Stimulated activated CD4-positive, alpha-beta T cell treated with anti-CD3 and anti-CD28 coated beads, Interleukin-1b, Interleukin-23, amount 100 ng/mL, for 4 hours (primary cell): ENCODE data around the gene RECQL5.
"Not testable (repeated sequence)": the region's sequence is repeated elsewhere in the genome, so short reads cannot be mapped to it uniquely, and the experiment has no call there.

Experiments
- DNase-seq, 2 donors: peaks; one replicate each; pipeline ENCODE4 v3.0.0-alpha.2; 2020; ENCODE audit warnings: low read depth in 2 of 2

The RECQL5 gene

GRCh38 chr17:75592348-75593020 is 74.5 kb downstream of the RECQL5 start:
- no peak for DNase-seq

- no peak for DNase-seq
These were observed 75.1 kb downstream of the RECQL5 start for GRCh38 chr17:75591722-75592302.

GRCh38 chr17:75590849-75591721 is 75.9 kb downstream of the RECQL5 start:
- no peak for DNase-seq

DNA sequence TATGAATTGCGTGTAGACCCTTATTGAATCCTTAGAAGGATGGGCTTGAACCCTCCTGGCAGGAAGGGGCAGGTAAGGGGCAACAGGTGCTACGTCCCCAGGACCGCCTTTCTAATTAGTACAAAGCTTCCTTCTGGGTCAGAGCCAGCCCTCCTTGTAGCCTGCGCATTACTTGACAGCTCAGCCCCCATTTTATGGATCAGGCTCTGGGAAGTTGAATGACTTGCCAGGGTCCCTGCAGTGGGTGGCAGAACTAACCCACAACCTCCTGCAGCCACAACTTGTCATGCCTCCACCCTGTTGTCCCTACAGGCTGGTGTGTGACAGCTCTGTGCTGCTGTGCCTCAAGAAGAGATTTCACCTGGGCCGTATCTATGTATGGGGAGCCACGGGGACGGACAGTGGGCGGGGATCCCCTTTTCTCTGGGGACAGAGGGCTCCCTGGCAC is 76.6 kb downstream of the RECQL5 start:
- no peak for DNase-seq

GRCh38 chr17:75589919-75590303 is 77.0 kb downstream of the RECQL5 start:
- no peak for DNase-seq

DNA sequence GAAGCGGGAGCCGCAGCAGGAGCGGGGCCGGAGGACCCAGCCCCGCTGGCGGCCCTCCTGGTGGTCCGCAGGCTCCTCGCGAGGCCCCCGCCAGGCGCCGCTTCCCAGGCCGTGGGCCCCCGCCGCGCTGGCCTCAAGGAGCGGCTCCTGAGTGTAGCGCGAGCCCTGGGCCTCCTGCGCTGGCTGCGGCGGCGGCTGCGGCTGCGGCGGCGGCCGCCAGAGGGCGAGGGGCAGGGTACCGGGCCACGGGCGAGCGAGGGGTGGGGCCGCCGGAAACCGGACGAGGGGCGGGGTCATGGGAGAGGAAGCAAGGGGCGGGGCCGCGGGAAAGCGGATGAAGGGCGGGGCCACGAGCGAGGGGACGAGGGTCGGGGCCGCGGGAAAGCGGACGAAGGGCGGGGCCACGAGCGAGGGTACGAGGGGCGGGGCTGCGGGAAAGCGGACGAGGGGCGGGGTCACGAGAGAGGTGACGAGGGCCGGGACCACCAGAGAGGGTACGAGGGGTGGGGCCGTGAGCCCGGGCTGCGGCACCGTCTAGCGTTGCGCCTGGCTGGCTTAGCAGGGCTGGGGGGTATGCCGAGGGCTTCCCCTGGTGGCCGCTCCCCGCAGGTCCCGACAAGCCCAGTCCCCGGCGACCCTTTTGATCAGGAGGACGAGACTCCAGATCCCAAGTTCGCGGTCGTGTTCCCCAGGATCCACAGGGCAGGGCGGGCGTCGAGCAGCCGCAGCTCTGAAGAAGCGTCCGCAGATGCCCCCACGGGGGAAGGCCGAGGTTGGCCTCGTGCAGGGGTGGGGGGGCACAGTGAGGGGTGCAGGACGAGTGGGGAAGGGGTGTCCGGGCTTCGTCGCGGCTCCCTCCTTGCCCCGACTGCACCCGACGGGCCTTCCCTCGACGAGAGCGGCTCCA is 77.7 kb downstream of the RECQL5 start:
- DNase-seq, result peak; percentile 95 to 99

DNA sequence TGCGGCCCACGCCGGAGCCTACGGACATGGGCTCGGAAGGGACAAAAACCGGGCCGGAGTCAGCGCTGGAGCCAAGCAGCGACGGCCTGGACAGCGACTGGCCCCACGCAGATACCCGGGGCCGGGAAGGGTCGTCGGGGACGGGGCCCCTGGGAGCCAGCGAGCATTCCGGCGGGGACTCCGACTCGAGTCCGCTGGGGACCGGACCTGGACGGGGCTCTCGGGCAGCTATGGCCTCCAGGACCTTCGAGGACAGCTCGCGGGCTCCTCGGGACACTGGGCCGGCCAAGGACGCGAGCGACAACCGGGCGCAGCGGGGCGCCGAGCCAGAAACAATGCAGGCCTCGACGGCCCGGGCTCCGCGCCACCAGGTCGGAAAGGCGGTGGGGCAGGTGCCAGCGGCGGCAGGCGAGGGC is 78.3 kb downstream of the RECQL5 start:
- DNase-seq, result no peak

GRCh38 chr17:75587675-75588595 is 79.0 kb downstream of the RECQL5 start, which contains the start of gene MYO15B:
TSS of gene MYO15B (plus strand) at chr17:75587800. CDS start at chr17:75588058, 258 bp downstream.
- DNase-seq, result peak; percentile 38 to 54

GRCh38 chr17:75584849-75585175 is 82.1 kb downstream of the RECQL5 start:
- no peak for DNase-seq

GRCh38 chr17:75583197-75583596 is 83.8 kb downstream of the RECQL5 start:
- not testable (repeated sequence) for DNase-seq

DNA sequence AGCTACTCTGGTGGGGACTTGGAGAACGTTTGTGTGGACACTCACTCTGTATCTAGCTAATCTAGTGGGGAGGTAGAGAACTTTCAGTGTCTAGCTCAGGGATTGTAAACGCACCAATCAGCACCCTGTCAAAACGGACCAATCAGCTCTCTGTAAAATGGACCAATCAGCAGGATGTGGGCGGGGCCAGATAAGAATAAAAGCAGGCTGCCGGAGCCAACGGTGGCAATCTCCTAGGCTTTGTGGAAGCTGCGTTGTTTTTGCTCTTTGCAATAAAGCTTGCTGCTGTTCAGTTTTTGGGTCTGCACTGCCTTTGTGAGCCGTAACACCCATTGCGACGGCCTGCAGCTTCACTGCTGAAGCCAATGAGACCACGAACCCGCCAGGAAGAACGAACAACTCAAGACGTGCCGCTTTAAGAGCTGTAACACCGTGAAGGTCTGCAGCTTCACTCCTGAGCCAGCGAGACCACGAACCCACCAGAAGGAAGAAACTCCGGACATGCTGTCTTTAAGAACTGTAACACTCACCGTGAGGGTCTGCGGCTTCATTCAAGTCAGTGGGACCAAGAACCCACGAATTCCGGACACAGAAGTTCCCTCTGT is 85.7 kb downstream of the RECQL5 start:
- DNase-seq, result peak; percentile 22 to 34
